ENCODE results near the gene PLXDC2. TPM values are rescaled to one million over a fixed set of nuclear protein-coding genes. Genes with fewer than 3 reads are reported as not detected.

Gene PLXDC2
- total and polyA plus RNA-seq, 2 experiments from 2014 or later: 10.3 to 22.6 TPM

DNA sequence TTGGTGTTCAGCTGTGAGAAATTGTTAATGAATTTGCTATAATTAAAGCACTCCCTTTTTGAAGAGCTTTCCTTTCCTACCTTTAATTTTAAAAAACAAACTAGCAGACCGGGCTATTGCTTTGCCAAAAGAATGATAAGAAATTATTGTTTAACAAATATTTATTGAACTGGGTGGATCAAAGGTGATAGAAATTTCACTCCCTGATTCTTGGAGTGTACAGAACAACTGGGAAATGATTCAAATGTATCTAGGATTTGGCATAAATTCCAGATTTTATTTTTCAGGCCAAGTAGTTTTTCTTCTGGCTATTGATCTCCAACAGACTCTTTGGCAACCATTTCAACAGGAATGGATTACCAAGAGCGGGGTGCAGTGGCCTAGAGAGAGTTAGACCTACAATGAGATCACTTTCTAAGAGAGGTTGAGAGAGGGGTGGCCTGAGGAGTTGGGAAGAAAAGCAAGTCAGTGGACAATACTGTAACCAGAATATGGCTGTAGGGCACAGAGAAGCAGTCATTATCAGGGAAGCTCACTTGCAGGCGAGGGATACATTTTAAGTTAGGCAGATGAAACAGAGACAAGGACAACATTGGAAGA is 71.9 kb downstream of the PLXDC2 start:
- H3K9me3 ChIP-seq (ENCODE audit: low read depth): no peaks in the 10 kb centered on the region
- no peak for DNase-seq (ENCODE audit: low read depth in 1 of 2, low spot score in 1 of 2)
- no peak overlapping the region for H3K4me3 ChIP-seq
- peaks cover 29% of the 10 kb centered on the region for H3K4me1 ChIP-seq (ENCODE audit: low read depth)
- H3K27ac ChIP-seq: no peak overlapping the region
- H3K27me3 ChIP-seq: no peaks in the 10 kb centered on the region
- TF ChIP-seq, protein P1, sequence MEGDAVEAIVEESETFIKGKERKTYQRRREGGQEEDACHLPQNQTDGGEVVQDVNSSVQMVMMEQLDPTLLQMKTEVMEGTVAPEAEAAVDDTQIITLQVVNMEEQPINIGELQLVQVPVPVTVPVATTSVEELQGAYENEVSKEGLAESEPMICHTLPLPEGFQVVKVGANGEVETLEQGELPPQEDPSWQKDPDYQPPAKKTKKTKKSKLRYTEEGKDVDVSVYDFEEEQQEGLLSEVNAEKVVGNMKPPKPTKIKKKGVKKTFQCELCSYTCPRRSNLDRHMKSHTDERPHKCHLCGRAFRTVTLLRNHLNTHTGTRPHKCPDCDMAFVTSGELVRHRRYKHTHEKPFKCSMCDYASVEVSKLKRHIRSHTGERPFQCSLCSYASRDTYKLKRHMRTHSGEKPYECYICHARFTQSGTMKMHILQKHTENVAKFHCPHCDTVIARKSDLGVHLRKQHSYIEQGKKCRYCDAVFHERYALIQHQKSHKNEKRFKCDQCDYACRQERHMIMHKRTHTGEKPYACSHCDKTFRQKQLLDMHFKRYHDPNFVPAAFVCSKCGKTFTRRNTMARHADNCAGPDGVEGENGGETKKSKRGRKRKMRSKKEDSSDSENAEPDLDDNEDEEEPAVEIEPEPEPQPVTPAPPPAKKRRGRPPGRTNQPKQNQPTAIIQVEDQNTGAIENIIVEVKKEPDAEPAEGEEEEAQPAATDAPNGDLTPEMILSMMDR (IDR thresholded peaks at IDR 0.05; ENCODE audit: low read depth, low read length): no peak
- H3K36me3 ChIP-seq: no peaks in the 10 kb centered on the region

DNA sequence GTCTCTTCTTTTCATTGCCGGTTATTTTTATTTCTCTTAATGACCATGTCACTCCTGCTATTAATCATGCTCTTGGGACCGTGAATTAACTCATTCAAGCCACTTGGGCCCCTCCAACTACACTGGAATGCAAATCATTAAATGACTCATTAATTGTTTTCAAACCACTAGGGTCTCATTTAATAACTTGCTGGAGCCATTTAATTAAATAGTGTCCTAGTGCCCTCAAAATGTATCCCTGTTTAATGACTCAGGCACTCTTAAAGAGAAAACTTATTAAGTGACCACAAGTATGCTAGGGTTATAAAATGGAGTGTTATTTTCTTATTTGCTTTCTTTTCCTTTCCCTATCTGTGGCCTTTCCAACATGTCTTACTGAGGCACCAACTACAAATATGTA is 73.0 kb downstream of the PLXDC2 start:
- H3K9me3 ChIP-seq (ENCODE audit: low read depth): no peaks in the 10 kb centered on the region
- peaks cover 35% of the 10 kb centered on the region for H3K4me1 ChIP-seq (ENCODE audit: low read depth)
- no peak for DNase-seq (ENCODE audit: low read depth in 1 of 2, low spot score in 1 of 2)
- H3K36me3 ChIP-seq: no peaks in the 10 kb centered on the region
- no peaks in the 10 kb centered on the region for H3K27me3 ChIP-seq
- H3K27ac ChIP-seq: no peak overlapping the region
- TF ChIP-seq, protein P1 (IDR thresholded peaks at IDR 0.05; ENCODE audit: low read depth, low read length): no peak
- H3K4me3 ChIP-seq: no peak overlapping the region

DNA sequence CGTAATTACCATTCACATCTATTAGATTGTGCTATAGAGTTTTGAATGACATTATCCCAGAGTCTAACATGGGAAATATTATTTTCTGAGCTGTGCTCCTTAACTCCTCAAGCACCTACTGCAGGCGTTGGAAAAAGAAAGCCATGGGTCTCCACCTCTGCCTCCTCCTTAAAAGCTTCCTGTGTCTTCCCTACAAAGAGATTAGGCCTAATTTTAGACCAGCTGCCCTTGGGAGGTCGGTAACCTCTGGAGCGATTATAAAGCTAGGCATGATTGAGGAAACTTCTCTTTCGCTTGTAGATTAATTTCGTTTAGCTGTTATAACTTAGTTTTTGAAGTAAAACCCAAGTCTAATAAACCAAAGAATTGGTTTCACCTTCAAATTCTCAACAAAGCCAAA is 75.2 kb downstream of the PLXDC2 start:
- DNase-seq (ENCODE audit: low read depth in 1 of 2, low spot score in 1 of 2): peak in 1 of 2 donors; percentile 52
- TF ChIP-seq, protein P1 (IDR thresholded peaks at IDR 0.05; ENCODE audit: low read depth, low read length): no peak
- Histone ChIP-seq H3K4me3 (peak overlapping the region; percentile 3), H3K27ac (peak overlapping the region; percentile 70), H3K4me1 (ENCODE audit: low read depth) (peaks cover 35% of the 10 kb centered on the region), H3K36me3 (no peaks in the 10 kb centered on the region), H3K9me3 (ENCODE audit: low read depth) (no peaks in the 10 kb centered on the region), H3K27me3 (no peaks in the 10 kb centered on the region)

DNA sequence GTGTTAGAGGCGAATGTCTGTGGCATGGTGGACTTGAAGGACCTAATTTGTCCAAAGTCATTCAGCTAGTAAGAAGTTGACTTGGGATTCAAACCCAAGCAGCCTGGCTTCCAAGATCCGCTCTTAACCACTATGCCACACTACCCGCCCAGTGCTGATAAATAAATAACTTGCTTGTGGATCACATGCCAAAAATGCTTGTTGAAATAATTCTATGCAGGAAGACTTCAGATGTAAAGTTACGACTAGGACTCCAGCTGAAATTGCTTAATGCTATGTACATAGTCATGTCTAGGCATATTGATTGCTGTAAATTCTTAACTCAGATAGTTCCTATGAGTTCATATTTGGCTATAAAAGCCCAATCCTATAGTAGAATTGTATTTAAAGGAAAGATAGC is 76.0 kb downstream of the PLXDC2 start:
- H3K4me1 ChIP-seq (ENCODE audit: low read depth): peaks cover 35% of the 10 kb centered on the region
- TF ChIP-seq, protein P1 (IDR thresholded peaks at IDR 0.05; ENCODE audit: low read depth, low read length): no peak
- H3K4me3 ChIP-seq: no peak overlapping the region
- H3K36me3 ChIP-seq: no peaks in the 10 kb centered on the region
- no peaks in the 10 kb centered on the region for H3K9me3 ChIP-seq (ENCODE audit: low read depth)
- peak in 1 of 2 donors; percentile 36 for DNase-seq (ENCODE audit: low read depth in 1 of 2, low spot score in 1 of 2)
- H3K27me3 ChIP-seq: no peaks in the 10 kb centered on the region
- H3K27ac ChIP-seq: peak overlapping the region; percentile 70

DNA sequence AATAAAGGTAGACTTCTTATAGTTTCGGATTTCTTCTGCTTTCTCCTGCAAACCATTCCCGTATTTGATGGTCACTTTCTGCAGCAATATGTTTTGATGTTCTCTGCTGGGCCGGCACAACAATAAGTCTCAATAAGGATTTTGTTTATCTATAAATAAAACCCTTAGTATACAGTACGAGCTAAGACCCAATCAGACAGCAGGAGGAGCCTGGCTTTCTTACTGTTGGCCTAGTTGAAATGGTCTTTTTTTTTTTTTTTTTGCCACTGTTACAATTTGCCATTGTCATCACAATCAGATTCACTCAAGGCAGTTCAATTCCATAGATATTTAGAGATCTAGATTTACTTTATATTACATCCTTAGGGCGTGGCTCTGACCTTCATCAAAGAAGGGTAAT is 76.4 kb downstream of the PLXDC2 start:
- no peak for DNase-seq (ENCODE audit: low read depth in 1 of 2, low spot score in 1 of 2)
- Histone ChIP-seq H3K27me3 (no peaks in the 10 kb centered on the region), H3K36me3 (no peaks in the 10 kb centered on the region), H3K4me1 (ENCODE audit: low read depth) (peaks cover 35% of the 10 kb centered on the region), H3K4me3 (no peak overlapping the region), H3K27ac (no peak overlapping the region), H3K9me3 (ENCODE audit: low read depth) (no peaks in the 10 kb centered on the region)
- TF ChIP-seq, protein P1 (IDR thresholded peaks at IDR 0.05; ENCODE audit: low read depth, low read length): no peak
